ENCODE data around the gene MGLL. TPM values are rescaled to one million over a fixed set of nuclear protein-coding genes. Genes with fewer than 3 reads are reported as not detected.

Gene MGLL
- total and polyA plus RNA-seq, 9 of the 15 experiments (the other 6 are each of a cell fraction or from before 2014, with no cell fraction given): 0.12 to 0.32 (median 0.18) TPM; not detected in 6

DNA sequence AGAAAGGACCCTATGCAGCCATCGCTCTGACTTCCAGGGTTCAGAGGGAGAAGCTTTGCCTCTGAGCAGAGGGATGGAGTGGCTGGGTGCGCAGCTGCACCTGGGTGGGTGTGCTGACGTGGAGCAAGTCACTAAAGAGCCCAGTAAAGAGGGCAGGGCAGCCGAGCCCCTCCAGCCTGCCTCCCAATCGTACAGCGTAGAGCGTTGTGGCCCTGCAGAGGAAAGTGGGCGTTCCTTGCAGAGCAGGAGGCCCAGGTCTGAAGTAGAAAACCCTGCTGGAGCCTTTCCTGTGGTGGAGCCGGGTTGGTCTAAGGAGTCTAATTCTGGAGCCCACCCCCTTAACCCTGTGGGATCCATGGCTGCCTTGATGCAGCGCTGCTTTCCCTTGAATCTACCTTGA lies 88.5 kb downstream of the MGLL start (continued):
- TF ChIP-seq, protein P1, sequence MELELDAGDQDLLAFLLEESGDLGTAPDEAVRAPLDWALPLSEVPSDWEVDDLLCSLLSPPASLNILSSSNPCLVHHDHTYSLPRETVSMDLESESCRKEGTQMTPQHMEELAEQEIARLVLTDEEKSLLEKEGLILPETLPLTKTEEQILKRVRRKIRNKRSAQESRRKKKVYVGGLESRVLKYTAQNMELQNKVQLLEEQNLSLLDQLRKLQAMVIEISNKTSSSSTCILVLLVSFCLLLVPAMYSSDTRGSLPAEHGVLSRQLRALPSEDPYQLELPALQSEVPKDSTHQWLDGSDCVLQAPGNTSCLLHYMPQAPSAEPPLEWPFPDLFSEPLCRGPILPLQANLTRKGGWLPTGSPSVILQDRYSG (tag; conservative IDR thresholded peaks at IDR 0.05; ENCODE audit: low read depth): no peak
- no peak for TF ChIP-seq NFE2 (IDR thresholded peaks at IDR 0.05; ENCODE audit: low read depth)
- no peak for TF ChIP-seq SMARCB1 (IDR thresholded peaks at IDR 0.05; ENCODE audit: insufficient read length, low read depth)
- TF ChIP-seq JUNB (CRISPR knock-in tag; conservative IDR thresholded peaks at IDR 0.05): no peak
- TF ChIP-seq PURB (CRISPR knock-in tag; IDR thresholded peaks at IDR 0.05; ENCODE audit: low read depth): no peak
- no peak for TF ChIP-seq GATA2 (CRISPR knock-in tag; IDR thresholded peaks at IDR 0.05)
- no peak for TF ChIP-seq PCBP2 (IDR thresholded peaks at IDR 0.05; ENCODE audit: low read depth, low read length, poor library complexity, severe bottlenecking)
- TF ChIP-seq, protein P2, sequence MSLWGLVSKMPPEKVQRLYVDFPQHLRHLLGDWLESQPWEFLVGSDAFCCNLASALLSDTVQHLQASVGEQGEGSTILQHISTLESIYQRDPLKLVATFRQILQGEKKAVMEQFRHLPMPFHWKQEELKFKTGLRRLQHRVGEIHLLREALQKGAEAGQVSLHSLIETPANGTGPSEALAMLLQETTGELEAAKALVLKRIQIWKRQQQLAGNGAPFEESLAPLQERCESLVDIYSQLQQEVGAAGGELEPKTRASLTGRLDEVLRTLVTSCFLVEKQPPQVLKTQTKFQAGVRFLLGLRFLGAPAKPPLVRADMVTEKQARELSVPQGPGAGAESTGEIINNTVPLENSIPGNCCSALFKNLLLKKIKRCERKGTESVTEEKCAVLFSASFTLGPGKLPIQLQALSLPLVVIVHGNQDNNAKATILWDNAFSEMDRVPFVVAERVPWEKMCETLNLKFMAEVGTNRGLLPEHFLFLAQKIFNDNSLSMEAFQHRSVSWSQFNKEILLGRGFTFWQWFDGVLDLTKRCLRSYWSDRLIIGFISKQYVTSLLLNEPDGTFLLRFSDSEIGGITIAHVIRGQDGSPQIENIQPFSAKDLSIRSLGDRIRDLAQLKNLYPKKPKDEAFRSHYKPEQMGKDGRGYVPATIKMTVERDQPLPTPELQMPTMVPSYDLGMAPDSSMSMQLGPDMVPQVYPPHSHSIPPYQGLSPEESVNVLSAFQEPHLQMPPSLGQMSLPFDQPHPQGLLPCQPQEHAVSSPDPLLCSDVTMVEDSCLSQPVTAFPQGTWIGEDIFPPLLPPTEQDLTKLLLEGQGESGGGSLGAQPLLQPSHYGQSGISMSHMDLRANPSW (CRISPR knock-in tag; IDR thresholded peaks at IDR 0.05): no peak
- TF ChIP-seq ZZZ3 (IDR thresholded peaks at IDR 0.05): no peak
